Measurements from ENCODE around the gene LRCOL1. TPM values are rescaled to one million over a fixed set of nuclear protein-coding genes. Genes with fewer than 3 reads are reported as not detected.
A peak's percentile ranks its signal among the peaks of the same experiment; 100 is the strongest.

LRCOL1 gene
- total RNA-seq, 2 experiments from 2014 or later: not detected

- H3K4me3 Mint-ChIP-seq: no peak overlapping the region
- CTCF ChIA-PET: interaction anchor here (0.5 kb wide), 1 partner anchor 54 kb away, joined by 4 read pairs; no protein-coding TSS in a partner anchor
- no peak overlapping the region for H3K27ac Mint-ChIP-seq
- intact Hi-C loops (cut with DNase I, micrococcal nuclease): no loop called here
- peaks cover 2% of the 10 kb centered on the region for H3K4me1 Mint-ChIP-seq
- no peaks in the 10 kb centered on the region for H3K9me3 Mint-ChIP-seq (ENCODE audit: low read depth)
- no peaks in the 10 kb centered on the region for H3K27me3 Mint-ChIP-seq
- DNase-seq: no peak
- H3K36me3 Mint-ChIP-seq (ENCODE audit: low read depth): peaks cover 50% of the 10 kb centered on the region
- ATAC-seq: peak; percentile 26
- POLR2A ChIA-PET: no interaction called here
These were observed 36.5 kb upstream of the LRCOL1 start for GRCh38 chr12:132646850-132647249.

GRCh38 chr12:132642846-132643835 is 32.8 kb upstream of the LRCOL1 start:
- intact Hi-C loops (cut with DNase I, micrococcal nuclease): no loop called here
- Mint-ChIP-seq H3K27ac (no peak overlapping the region), H3K27me3 (no peaks in the 10 kb centered on the region), H3K36me3 (ENCODE audit: low read depth) (peaks cover 51% of the 10 kb centered on the region), H3K9me3 (ENCODE audit: low read depth) (no peaks in the 10 kb centered on the region), H3K4me3 (no peak overlapping the region), H3K4me1 (peaks cover 2% of the 10 kb centered on the region)
- CTCF ChIA-PET: no interaction called here
- ATAC-seq: no peak
- POLR2A ChIA-PET: interaction anchor here (0.6 kb wide), 1 partner anchor 40 kb away, joined by 3 read pairs; no protein-coding TSS in a partner anchor
- no peak for DNase-seq

GRCh38 chr12:132641811-132642650 is 31.6 kb upstream of the LRCOL1 start:
- ChIA-PET CTCF (no interaction called here), POLR2A (no interaction called here)
- intact Hi-C loops (cut with DNase I, micrococcal nuclease): no loop called here
- Mint-ChIP-seq H3K27me3 (no peaks in the 10 kb centered on the region), H3K9me3 (ENCODE audit: low read depth) (no peaks in the 10 kb centered on the region), H3K27ac (no peak overlapping the region), H3K4me3 (no peak overlapping the region), H3K4me1 (no peaks in the 10 kb centered on the region), H3K36me3 (ENCODE audit: low read depth) (peaks cover 53% of the 10 kb centered on the region)
- DNase-seq (no peak), ATAC-seq (no peak)

GRCh38 chr12:132640936-132641335 is 30.6 kb upstream of the LRCOL1 start:
- no peak for DNase-seq
- Mint-ChIP-seq H3K27ac (no peak overlapping the region), H3K27me3 (no peaks in the 10 kb centered on the region), H3K9me3 (ENCODE audit: low read depth) (no peaks in the 10 kb centered on the region), H3K4me1 (no peaks in the 10 kb centered on the region), H3K36me3 (ENCODE audit: low read depth) (peaks cover 50% of the 10 kb centered on the region), H3K4me3 (no peak overlapping the region)
- CTCF ChIA-PET: interaction anchor here (0.6 to 0.7 kb wide), 3 partner anchors 19 to 547 kb away, joined by 3 to 6 read pairs (median 3); no protein-coding TSS in a partner anchor
- intact Hi-C loops (cut with DNase I, micrococcal nuclease): no loop called here
- ATAC-seq: no peak
- POLR2A ChIA-PET: no interaction called here

GRCh38 chr12:132639956-132640520 is 29.7 kb upstream of the LRCOL1 start:
- ChIA-PET CTCF (interaction anchor here (0.6 kb wide), 1 partner anchor 49 kb away, joined by 3 read pairs; no protein-coding TSS in a partner anchor), POLR2A (no interaction called here)
- intact Hi-C loops (cut with DNase I, micrococcal nuclease): no loop called here
- Mint-ChIP-seq H3K27me3 (no peaks in the 10 kb centered on the region), H3K36me3 (ENCODE audit: low read depth) (peaks cover 55% of the 10 kb centered on the region), H3K4me1 (no peaks in the 10 kb centered on the region), H3K27ac (no peak overlapping the region), H3K9me3 (ENCODE audit: low read depth) (no peaks in the 10 kb centered on the region), H3K4me3 (no peak overlapping the region)
- DNase-seq: no peak
- ATAC-seq: no peak

GRCh38 chr12:132638541-132639408 is 28.4 kb upstream of the LRCOL1 start:
- POLR2A ChIA-PET: no interaction called here
- peak; percentile 72 for ATAC-seq
- peaks cover 62% of the 10 kb centered on the region for H3K36me3 Mint-ChIP-seq (ENCODE audit: low read depth)

GRCh38 chr12:132637811-132638210 is 27.4 kb upstream of the LRCOL1 start:
- H3K36me3 Mint-ChIP-seq (ENCODE audit: low read depth): peaks cover 63% of the 10 kb centered on the region
- no peaks in the 10 kb centered on the region for H3K9me3 Mint-ChIP-seq (ENCODE audit: low read depth)
- CTCF ChIA-PET: interaction anchor here (0.6 to 1.4 kb wide), 2 partner anchors 11 to 21 kb away, joined by 3 read pairs; no protein-coding TSS in a partner anchor
- no peaks in the 10 kb centered on the region for H3K4me1 Mint-ChIP-seq
- H3K4me3 Mint-ChIP-seq: no peak overlapping the region
- no peak for DNase-seq
- H3K27me3 Mint-ChIP-seq: no peaks in the 10 kb centered on the region
- no peak for ATAC-seq
- no peak overlapping the region for H3K27ac Mint-ChIP-seq
- intact Hi-C loops (cut with DNase I, micrococcal nuclease): no loop called here
- POLR2A ChIA-PET: no interaction called here

More at GRCh38 chr12:132638541-132639408, 28.4 kb upstream of the LRCOL1 start:
- Mint-ChIP-seq H3K4me1 (no peaks in the 10 kb centered on the region), H3K4me3 (no peak overlapping the region), H3K27me3 (no peaks in the 10 kb centered on the region), H3K27ac (no peak overlapping the region), H3K9me3 (ENCODE audit: low read depth) (no peaks in the 10 kb centered on the region)
- CTCF ChIA-PET: interaction anchor here (0.6 to 1.4 kb wide), 7 partner anchors 12 to 311 kb away, joined by 3 to 4 read pairs (median 3); no protein-coding TSS in a partner anchor
- DNase-seq: peak; percentile 28
- intact Hi-C loops (cut with DNase I, micrococcal nuclease): no loop called here

GRCh38 chr12:132635076-132635955 is 24.9 kb upstream of the LRCOL1 start:
- POLR2A ChIA-PET: no interaction called here
- Mint-ChIP-seq H3K4me1 (no peaks in the 10 kb centered on the region), H3K27ac (no peak overlapping the region)

GRCh38 chr12:132634411-132634990 is 24.1 kb upstream of the LRCOL1 start:
- ATAC-seq (no peak), DNase-seq (no peak)
- Mint-ChIP-seq H3K27ac (no peak overlapping the region), H3K36me3 (ENCODE audit: low read depth) (peaks cover 75% of the 10 kb centered on the region), H3K27me3 (no peaks in the 10 kb centered on the region), H3K9me3 (ENCODE audit: low read depth) (no peaks in the 10 kb centered on the region), H3K4me3 (no peak overlapping the region), H3K4me1 (no peaks in the 10 kb centered on the region)
- CTCF ChIA-PET: interaction anchor here (0.6 kb wide), 1 partner anchor 11 kb away, joined by 3 read pairs; no protein-coding TSS in a partner anchor
- POLR2A ChIA-PET: no interaction called here
- intact Hi-C loops (cut with DNase I, micrococcal nuclease): no loop called here

More at GRCh38 chr12:132635076-132635955, 24.9 kb upstream of the LRCOL1 start:
- no peak for ATAC-seq
- Mint-ChIP-seq H3K36me3 (ENCODE audit: low read depth) (peaks cover 70% of the 10 kb centered on the region), H3K9me3 (ENCODE audit: low read depth) (no peaks in the 10 kb centered on the region), H3K27me3 (no peaks in the 10 kb centered on the region), H3K4me3 (no peak overlapping the region)
- CTCF ChIA-PET: interaction anchor here (0.6 to 1.5 kb wide), 2 partner anchors 10 to 21 kb away, joined by 3 to 6 read pairs; no protein-coding TSS in a partner anchor
- intact Hi-C loops (cut with DNase I, micrococcal nuclease): no loop called here
- no peak for DNase-seq
